Endodermal cell (in vitro differentiated cells): Measurements from ENCODE around the gene HACD4. TPM values are rescaled to one million over a fixed set of nuclear protein-coding genes. Genes with fewer than 3 reads are reported as not detected.

Source experiments
- DNase-seq: peaks from one replicate; pipeline ENCODE4 v3.0.0-alpha.2; 2017
- H3K27ac ChIP-seq: 2 replicates; pipeline ENCODE4 v1.5.1; 2013; ENCODE audit warnings: mild to moderate bottlenecking, low read depth, low read length, moderate library complexity
- H3K27me3 ChIP-seq: 2 replicates; pipeline ENCODE4 v1.6.1; 2013; ENCODE audit warnings: mild to moderate bottlenecking, low read length, moderate library complexity; ENCODE audit not compliant: insufficient read depth, control insufficient read depth, poor library complexity, severe bottlenecking
- H3K36me3 ChIP-seq: 2 replicates; pipeline ENCODE4 v1.7.0; 2013; ENCODE audit warnings: mild to moderate bottlenecking, low read length, moderate library complexity; ENCODE audit not compliant: control insufficient read depth, insufficient read depth
- H3K4me1 ChIP-seq: one replicate; pipeline ENCODE4 v1.7.0; 2013; ENCODE audit warnings: low read length; ENCODE audit not compliant: control insufficient read depth, insufficient read depth
- H3K4me3 ChIP-seq: 2 replicates; pipeline ENCODE4 v1.5.1; 2013; ENCODE audit warnings: mild to moderate bottlenecking, low read length, moderate library complexity
- H3K9ac ChIP-seq: 2 replicates; pipeline ENCODE4 v1.6.1; 2013; ENCODE audit warnings: mild to moderate bottlenecking, low read length, moderate library complexity; ENCODE audit not compliant: poor library complexity, severe bottlenecking; ENCODE audit errors: extremely low read depth
- H3K9me3 ChIP-seq: 2 replicates; pipeline ENCODE4 v1.6.1; 2013; ENCODE audit warnings: mild to moderate bottlenecking, low read length, moderate library complexity; ENCODE audit not compliant: control insufficient read depth
- H3K27ac Mint-ChIP-seq: 2 replicates; pipeline ENCODE4 v1.8.0; 2020; ENCODE audit warnings: mixed read lengths
- H3K27me3 Mint-ChIP-seq: 2 replicates; pipeline ENCODE4 v1.8.0; 2021; ENCODE audit warnings: mild to moderate bottlenecking, mixed read lengths; ENCODE audit not compliant: insufficient read depth
- H3K36me3 Mint-ChIP-seq: 2 replicates; pipeline ENCODE4 v1.8.0; 2020; ENCODE audit warnings: low read depth, mixed read lengths
- H3K4me1 Mint-ChIP-seq: 2 replicates; pipeline ENCODE4 v1.8.0; 2020; ENCODE audit warnings: mixed read lengths
- H3K4me3 Mint-ChIP-seq: 2 replicates; pipeline ENCODE4 v1.8.0; 2020; ENCODE audit warnings: mild to moderate bottlenecking, moderate library complexity, mixed read lengths
- H3K9me3 Mint-ChIP-seq: 2 replicates; pipeline ENCODE4 v1.8.0; 2020; ENCODE audit warnings: mild to moderate bottlenecking, mixed read lengths
- WGBS, 2 experiments: methylation state at CpG; one replicate each; pipeline versions ENCODE4 v1.1.5 to v1.1.7; 2013; ENCODE audit warnings: missing lambda C conversion rate in 2 of 2, mixed read lengths in 1 of 2; ENCODE audit not compliant: insufficient coverage in 1 of 2, insufficient read length in 1 of 2; 5-methylcytosine and 5-hydroxymethylcytosine counted together
- total RNA-seq, 2 donors: library from RNA; stranded (reverse); fragmentation: NEBNext Ultra II Directional in 1 of 2; extraction: Animal tissue kit (Norgen Biotek cat#: 25700) in 1 of 2; gene quantifications; 2 replicates in 1 of 2; 3 replicates in 1 of 2; pipeline ENCODE4 v1.2.1, GENCODE V29; 2021
- TF ChIP-seq, protein P1 (sequence below): fragments of 200-600 bp; sonication (generic); conservative IDR thresholded peaks from 2 replicates; pipeline ENCODE4 v1.5.0; 2021; ENCODE audit warnings: antibody characterized with exemption, mild to moderate bottlenecking

HACD4 gene
- total RNA-seq, 2 donors from 2014 or later: 1.6 to 1.7 TPM

DNA sequence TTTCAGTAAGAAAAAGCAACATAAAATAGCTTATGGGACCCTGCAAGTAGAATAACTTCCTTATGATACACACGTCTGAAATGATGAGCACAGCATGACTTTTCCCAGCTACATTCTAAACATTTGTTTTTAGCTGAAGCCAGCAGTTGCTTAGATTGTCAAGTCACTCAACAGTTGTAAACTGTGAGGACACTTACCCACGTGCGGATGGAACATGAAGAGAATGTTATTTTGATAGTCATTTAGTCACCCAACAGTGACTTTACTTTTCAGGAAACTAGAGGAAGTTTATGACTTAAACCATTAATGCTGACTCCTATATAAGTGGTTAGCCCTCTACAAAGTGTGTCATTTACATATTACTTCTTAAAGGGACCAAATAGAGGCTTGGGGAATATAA lies 3.0 kb downstream of the HACD4 start:
- Histone ChIP-seq H3K9me3 (no peaks in the 10 kb centered on the region), H3K27ac (no peak overlapping the region), H3K27me3 (no peaks in the 10 kb centered on the region), H3K4me3 (no peak overlapping the region), H3K4me1 (peaks cover 6% of the 10 kb centered on the region), H3K36me3 (no peaks in the 10 kb centered on the region), H3K9ac (no peak overlapping the region)
- no peak for DNase-seq
- Mint-ChIP-seq H3K4me3 (no peak overlapping the region), H3K27me3 (peaks cover 8% of the 10 kb centered on the region), H3K9me3 (no peaks in the 10 kb centered on the region), H3K4me1 (no peaks in the 10 kb centered on the region), H3K36me3 (no peaks in the 10 kb centered on the region), H3K27ac (no peak overlapping the region)
- 75 to 84% methylated on average over 3 of the region's 3 CpGs for WGBS, 2 experiments
- TF ChIP-seq, protein P1, sequence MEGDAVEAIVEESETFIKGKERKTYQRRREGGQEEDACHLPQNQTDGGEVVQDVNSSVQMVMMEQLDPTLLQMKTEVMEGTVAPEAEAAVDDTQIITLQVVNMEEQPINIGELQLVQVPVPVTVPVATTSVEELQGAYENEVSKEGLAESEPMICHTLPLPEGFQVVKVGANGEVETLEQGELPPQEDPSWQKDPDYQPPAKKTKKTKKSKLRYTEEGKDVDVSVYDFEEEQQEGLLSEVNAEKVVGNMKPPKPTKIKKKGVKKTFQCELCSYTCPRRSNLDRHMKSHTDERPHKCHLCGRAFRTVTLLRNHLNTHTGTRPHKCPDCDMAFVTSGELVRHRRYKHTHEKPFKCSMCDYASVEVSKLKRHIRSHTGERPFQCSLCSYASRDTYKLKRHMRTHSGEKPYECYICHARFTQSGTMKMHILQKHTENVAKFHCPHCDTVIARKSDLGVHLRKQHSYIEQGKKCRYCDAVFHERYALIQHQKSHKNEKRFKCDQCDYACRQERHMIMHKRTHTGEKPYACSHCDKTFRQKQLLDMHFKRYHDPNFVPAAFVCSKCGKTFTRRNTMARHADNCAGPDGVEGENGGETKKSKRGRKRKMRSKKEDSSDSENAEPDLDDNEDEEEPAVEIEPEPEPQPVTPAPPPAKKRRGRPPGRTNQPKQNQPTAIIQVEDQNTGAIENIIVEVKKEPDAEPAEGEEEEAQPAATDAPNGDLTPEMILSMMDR: no peak

DNA sequence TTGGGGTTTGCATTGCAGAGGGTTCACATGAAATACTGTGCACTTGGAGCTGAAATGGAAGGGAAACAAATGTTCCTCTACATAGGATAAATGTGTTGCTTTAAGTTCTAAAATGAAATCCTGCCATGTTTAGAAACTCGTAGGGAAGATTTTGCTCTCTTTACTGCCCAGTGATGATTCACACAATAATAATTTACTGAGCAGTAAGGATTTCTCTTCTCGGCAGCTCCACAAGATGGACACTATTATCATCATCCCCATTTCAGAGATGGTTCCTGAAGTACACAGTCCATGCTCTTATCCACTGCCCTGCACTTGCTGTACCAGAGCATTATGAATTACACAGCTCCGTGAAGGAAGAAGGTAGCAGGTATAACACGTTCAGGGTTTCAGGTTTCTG lies 4.1 kb downstream of the HACD4 start:
- WGBS, 2 experiments: 90 to 100% methylated on average over 3 to 4 of the region's 4 CpGs
- H3K9me3 Mint-ChIP-seq: peaks cover 1% of the 10 kb centered on the region
- Histone ChIP-seq H3K27ac (no peak overlapping the region), H3K4me3 (no peak overlapping the region), H3K36me3 (no peaks in the 10 kb centered on the region), H3K4me1 (peaks cover 6% of the 10 kb centered on the region), H3K9me3 (no peaks in the 10 kb centered on the region), H3K27me3 (no peaks in the 10 kb centered on the region), H3K9ac (no peak overlapping the region)
- H3K27ac Mint-ChIP-seq: no peak overlapping the region
- no peak overlapping the region for H3K4me3 Mint-ChIP-seq
- H3K4me1 Mint-ChIP-seq: no peaks in the 10 kb centered on the region
- DNase-seq: no peak
- no peaks in the 10 kb centered on the region for H3K27me3 Mint-ChIP-seq
- peaks cover 3% of the 10 kb centered on the region for H3K36me3 Mint-ChIP-seq
- TF ChIP-seq, protein P1: no peak

DNA sequence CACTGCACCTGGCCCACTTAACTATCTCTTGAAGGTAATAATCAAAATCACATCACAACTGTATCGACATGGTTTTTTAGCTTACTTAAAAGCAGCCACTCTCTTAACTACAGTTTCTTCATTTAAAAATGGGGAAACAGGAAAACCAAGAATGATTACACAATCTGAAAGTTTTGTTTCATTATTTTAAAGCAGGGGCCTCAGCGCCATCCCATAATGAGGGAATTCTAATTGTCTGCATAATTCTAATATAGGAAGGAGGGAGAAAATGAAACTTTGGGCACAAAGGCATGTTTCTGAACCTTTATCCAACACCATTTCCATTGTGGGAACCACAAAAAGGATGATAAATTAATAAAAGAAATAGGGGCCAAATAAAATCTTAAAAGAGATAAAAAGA lies 7.6 kb downstream of the HACD4 start:
- TF ChIP-seq, protein P1: no peak
- Mint-ChIP-seq H3K36me3 (peaks cover 14% of the 10 kb centered on the region), H3K9me3 (peaks cover 7% of the 10 kb centered on the region)

More for the DNA sequence above, 7.6 kb downstream of the HACD4 start:
- Histone ChIP-seq H3K4me1 (no peaks in the 10 kb centered on the region), H3K9ac (no peak overlapping the region), H3K27ac (no peak overlapping the region), H3K27me3 (no peaks in the 10 kb centered on the region), H3K9me3 (no peaks in the 10 kb centered on the region), H3K36me3 (no peaks in the 10 kb centered on the region), H3K4me3 (no peak overlapping the region)
- no peak for DNase-seq
- no peaks in the 10 kb centered on the region for H3K27me3 Mint-ChIP-seq
- no peak overlapping the region for H3K4me3 Mint-ChIP-seq
- no peak overlapping the region for H3K27ac Mint-ChIP-seq
- 89 to 92% methylated on average over 1 to 2 of the region's 2 CpGs for WGBS, 2 experiments
- H3K4me1 Mint-ChIP-seq: no peaks in the 10 kb centered on the region
